Epithelial cell of esophagus (primary cell): ENCODE measurements around the gene DIP2C.

Experiments used
- DNase-seq: peaks from one replicate; pipeline ENCODE4 v3.0.0; 2010; ENCODE audit warnings: low read depth
- H3K4me3 ChIP-seq: 2 replicates; pipeline ENCODE4 v1.5.1; 2011; ENCODE audit warnings: mild to moderate bottlenecking, low read length, control low read depth
- CTCF ChIP-seq: IDR thresholded peaks from 2 replicates; pipeline ENCODE4 v1.5.1; 2011; ENCODE audit warnings: low read depth, mild to moderate bottlenecking, low read length, control low read depth, inconsistent platforms; ENCODE audit not compliant: insufficient read depth; ENCODE audit errors: missing control alignments

Gene DIP2C

GRCh38 chr10:631266-631665 is 58.2 kb downstream of the DIP2C start:
- no peak for DNase-seq
- H3K4me3 ChIP-seq = no peak overlapping the region
- TF ChIP-seq CTCF = no peak

- TF ChIP-seq CTCF = no peak
- no peak overlapping the region for H3K4me3 ChIP-seq
- DNase-seq = no peak
Observed at GRCh38 chr10:630581-631073, 58.8 kb downstream of the DIP2C start.

GRCh38 chr10:629186-629998 is 60.1 kb downstream of the DIP2C start:
- no peak for DNase-seq
- TF ChIP-seq CTCF = no peak
- H3K4me3 ChIP-seq = no peak overlapping the region

- no peak for TF ChIP-seq CTCF
- H3K4me3 ChIP-seq = no peak overlapping the region
- no peak for DNase-seq
Observed at GRCh38 chr10:628386-629045, 61.0 kb downstream of the DIP2C start.

- DNase-seq = no peak
- no peak overlapping the region for H3K4me3 ChIP-seq
- TF ChIP-seq CTCF = no peak
Observed at GRCh38 chr10:627032-627992, 62.2 kb downstream of the DIP2C start.
